Measurements from ENCODE around the gene GPER1. TPM values are rescaled to one million over a fixed set of nuclear protein-coding genes. Genes with fewer than 3 reads are reported as not detected.
A peak's percentile ranks its signal among the peaks of the same experiment; 100 is the strongest.
"Not testable (repeated sequence)": the region's sequence is repeated elsewhere in the genome, so short reads cannot be mapped to it uniquely, and the experiment has no call there.

Gene GPER1
- total RNA-seq, 1 donor from 2014 or later: 1.6 TPM

DNA sequence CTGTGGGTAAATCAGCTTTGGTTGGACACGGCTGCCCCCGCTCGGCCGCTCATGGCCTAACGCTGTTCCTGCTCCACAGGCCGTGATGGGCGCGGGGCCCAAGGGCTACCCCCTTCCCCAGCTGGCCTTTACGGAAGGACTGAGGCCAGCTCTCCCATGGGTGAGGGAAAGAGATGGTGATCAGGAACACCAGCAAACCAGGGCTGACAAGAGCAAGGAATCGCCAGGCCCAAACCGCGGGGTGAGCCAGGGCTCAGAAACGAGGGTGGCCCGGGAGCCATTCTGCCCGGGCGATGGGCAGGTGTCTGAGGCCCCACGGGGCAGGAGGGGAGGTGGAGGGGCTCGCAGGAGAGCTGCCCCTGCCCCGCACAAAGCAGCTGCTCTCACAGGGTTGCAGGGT lies 26.6 kb downstream of the GPER1 start:
- FAIRE-seq: no peak

DNA sequence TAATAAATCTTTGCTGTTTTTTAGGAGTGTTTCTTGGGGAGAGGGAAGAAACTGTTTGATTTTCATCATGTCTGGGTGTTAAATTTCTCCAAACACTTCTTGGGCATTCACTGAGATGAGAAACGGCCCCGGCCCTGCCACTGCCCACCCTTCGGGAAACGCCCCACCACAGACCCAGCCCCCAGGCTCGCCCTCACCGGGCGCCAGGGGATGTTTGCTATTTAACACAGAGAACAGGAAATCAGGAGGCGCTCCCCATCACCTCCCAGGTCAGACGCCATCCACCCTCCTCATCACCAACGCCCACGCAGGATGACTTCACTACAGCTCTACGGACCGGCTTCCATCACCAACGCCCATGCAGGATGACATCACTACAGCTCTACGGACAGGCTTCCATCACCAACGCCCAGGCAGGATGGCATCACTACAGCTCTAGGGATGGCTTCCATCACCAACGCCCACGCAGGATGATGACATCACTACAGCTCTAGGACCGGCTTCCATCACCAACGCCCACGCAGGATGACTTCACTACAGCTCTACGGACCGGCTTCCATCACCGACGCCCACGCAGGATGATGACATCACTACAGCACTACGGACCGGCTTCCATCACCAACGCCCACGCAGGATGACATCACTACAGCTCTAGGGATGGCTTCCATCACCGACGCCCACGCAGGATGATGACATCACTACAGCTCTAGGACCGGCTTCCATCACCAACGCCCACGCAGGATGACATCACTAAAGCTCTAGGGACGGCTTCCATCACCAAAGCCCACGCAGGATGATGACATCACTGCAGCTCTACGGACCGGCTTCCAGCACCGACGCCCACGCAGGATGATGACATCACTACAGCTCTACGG lies 27.5 kb downstream of the GPER1 start:
- DNase-seq (ENCODE audit: low spot score in 2 of 2); FAIRE-seq: not testable (repeated sequence)

More for the DNA sequence above, 26.6 kb downstream of the GPER1 start:
- DNase-seq (ENCODE audit: low spot score in 2 of 2): no peak

DNA sequence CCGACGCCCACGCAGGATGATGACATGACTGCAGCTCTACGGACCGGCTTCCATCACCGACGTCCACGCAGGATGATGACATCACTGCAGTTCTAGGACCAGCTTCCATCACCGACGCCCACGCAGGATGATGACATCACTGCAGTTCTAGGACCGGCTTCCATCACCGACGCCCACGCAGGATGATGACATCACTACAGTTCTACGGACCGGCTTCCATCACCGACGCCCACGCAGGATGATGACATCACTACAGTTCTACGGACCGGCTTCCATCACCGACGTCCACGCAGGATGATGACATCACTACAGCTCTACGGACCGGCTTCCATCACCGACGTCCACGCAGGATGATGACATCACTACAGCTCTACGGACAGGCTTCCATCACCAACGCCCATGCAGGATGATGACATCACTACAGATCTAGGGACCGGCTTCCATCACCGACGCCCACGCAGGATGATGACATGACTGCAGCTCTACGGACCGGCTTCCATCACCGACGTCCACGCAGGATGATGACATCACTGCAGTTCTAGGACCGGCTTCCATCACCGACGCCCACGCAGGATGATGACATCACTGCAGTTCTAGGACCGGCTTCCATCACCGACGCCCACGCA lies 28.6 kb downstream of the GPER1 start:
- DNase-seq (ENCODE audit: low spot score in 2 of 2); FAIRE-seq: not testable (repeated sequence)

DNA sequence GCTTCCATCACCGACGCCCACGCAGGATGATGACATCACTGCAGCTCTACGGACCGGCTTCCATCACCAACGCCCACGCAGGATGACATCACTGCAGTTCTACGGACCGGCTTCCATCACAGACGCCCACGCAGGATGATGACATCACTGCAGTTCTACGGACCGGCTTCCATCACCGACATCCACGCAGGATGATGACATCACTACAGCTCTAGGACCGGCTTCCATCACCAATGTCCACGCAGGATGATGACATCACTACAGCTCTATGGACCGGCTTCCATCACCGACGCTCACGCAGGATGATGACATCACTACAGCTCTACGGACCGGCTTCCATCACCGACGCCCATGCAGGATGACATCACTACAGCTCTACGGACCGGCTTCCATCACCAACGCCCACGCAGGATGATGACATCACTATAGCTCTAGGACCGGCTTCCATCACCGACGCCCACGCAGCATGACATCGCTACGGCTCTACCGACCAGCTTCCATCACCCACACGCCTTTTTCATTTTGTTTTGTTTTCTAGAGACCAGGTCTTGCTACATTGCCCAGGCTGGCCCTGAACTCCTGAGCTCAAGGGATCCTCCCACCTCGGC lies 29.5 kb downstream of the GPER1 start:
- DNase-seq (ENCODE audit: low spot score in 2 of 2) (no peak), FAIRE-seq (no peak)

DNA sequence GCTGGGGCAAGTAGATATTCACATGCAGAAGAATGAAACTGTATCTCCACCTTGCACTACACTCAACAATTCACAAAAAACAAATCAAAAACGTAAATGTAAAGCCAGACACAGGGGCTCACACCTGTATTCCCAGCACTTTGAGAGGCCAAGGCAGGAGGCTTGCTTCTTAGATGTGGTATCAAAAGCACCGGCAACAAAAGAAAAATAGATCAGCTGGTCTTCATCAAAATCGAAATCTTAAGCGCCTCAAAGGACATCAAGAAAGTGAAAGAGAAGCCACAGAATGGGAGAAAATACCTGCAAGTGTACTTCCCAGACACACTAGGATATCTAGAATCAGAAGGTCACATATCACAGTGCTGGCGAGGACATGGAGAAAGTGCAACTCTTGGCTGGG lies 31.3 kb downstream of the GPER1 start:
- FAIRE-seq: no peak
- no peak for DNase-seq (ENCODE audit: low spot score in 2 of 2)

DNA sequence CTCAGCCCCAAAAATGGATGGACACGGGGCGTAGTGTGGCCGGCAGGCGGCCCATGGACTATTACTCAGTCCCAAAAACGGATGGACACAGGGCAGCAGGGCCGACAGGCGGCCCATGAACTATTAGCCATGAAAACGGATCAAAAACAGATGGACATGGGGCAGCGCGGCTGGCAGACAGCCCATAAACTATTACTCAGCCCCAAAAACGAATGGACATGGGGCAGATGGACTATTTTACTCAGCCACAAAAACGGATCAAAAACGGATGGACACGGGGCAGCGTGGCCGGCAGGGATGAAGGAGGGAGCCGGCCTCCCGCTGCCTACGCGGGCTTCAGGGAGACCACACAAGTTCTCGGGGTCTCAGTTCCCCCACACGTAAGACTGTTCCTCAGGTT lies 32.9 kb downstream of the GPER1 start:
- FAIRE-seq (no peak), DNase-seq (ENCODE audit: low spot score in 2 of 2) (no peak)

DNA sequence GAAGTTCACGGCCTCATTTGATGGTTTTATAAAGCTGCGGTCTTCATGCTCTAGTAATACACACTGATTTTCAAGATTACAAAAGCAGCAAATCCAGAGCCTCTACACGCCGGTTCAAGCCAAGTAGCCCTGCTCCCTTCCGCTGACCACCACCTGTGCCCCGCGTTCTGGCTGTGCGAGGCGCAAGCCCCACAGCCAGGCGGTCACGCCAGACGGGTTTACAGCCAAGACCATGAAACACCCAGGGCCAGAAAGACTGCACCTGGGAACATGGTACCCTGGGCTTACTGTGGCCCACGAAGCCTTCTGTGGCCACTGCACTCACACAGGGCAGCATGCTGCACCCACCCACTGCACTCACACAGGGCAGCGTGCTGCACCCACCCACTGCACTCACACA lies 33.6 kb downstream of the GPER1 start:
- DNase-seq (ENCODE audit: low spot score in 2 of 2) (no peak), FAIRE-seq (no peak)

DNA sequence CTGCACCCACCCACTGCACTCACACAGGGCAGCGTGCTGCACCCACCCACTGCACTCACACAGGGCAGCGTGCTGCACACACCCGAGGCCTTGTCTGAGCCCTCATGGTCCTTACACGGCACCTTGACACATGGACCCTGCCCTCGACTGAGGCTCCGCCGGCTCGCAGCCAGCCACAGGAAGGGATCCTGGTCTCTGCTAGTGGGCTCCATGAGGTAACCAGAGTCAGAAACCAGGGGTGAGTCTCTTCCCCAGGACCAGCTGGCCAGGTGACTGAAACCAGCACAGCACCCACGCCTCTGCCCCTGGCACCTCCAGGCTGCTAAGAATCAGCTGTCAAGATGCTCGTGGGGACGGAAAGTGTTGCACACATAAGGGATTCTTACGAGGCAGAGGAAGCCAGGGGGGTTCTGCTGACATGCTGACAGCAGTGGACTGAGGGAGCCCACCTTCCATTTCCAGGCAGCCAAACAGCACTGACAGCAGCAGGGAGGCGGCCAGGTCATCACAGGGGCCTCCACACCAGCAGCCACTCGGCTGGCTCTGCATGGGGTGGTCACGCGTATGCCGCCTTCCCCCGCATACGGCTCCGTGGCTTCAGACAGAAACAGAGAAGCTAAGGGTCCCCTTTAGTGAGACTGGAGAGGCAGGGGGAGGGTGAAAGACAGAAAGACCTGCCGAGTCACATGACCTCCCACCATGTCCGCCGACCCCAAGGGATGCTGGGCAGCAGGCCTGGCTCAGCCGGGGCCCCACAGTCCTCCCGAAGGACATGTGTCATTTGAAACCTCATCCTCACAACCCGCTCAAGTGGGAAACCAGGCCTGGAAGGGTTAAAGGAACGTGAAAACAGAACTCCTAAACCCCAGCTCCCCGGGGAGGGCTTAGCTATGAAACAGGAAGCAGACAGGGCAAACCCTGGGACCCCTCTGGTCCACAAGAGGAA lies 34.2 kb downstream of the GPER1 start:
- FAIRE-seq (no peak), DNase-seq (ENCODE audit: low spot score in 2 of 2) (no peak)

DNA sequence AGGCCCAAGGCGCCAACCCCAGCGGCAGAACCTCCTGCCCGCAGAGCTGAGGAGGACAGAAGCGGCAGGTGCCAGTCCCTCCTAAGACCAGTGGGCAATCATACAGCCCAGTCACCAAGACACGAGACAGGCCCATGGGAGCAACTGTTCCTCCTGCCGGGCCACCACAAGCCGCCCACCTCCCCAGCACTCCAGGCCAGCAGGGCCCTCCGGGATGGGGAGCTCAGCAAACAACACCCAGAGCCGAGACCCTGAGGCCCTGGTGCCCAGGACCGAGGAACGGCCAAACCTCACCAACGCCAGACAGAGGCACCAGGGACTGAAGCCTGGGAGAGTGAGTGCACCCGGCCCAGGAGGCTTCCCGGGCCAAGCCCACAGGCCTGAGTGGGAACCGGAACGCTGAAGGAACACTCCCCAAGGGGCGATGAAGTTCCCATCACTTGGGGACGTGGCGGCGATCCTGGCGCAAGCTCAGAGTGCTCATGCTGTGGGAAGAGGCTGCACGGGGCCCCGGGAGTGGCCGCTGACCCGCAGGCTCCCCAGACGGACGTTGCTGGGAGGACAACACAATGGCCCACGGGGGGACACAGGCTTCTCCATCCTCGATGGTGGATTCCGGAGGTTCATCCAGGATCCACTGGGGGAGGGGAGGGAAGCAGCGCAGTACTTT lies 35.1 kb downstream of the GPER1 start:
- no peak for DNase-seq (ENCODE audit: low spot score in 2 of 2)
- no peak for FAIRE-seq

DNA sequence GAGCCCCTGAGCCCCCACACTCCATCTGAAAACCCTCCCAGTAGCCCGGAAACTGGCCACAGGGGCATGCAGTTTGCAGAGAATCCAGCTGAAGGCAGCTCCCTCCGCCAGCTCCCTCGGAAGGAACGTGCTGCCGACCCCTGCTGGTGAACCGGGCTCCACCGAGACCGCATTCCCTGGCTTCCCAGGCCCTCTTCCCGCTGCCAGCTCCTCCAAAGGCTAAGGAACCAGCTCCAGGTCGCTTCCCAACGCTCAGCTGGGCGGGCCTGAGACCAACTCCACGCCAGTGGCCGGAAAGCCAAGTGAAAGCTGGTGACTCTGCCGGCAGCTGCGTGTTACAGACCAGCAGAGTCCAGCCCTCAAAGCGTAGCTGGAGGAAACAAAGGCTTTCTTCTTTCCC lies 35.8 kb downstream of the GPER1 start:
- DNase-seq (ENCODE audit: low spot score in 2 of 2): peak; percentile 69 to 75
- no peak for FAIRE-seq

DNA sequence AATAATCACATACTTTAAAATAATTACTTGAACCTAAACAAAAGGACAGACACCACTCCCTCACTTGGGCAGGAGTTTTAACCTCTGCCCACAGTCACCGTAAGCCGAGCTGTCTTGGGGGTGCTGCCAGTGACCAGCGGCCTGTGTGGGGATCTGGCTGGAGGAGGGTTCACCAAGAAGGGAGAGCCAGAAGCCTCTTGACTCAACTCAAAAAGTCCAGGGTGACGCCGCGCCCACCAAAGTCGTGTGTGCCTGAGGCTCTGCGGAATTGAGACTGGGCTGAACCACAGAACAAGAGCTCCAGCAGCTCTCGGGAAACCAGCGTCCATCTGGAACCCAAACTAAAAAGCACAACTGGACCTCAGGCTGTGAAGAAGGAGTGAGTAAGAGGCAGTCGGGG lies 36.3 kb downstream of the GPER1 start:
- no peak for DNase-seq (ENCODE audit: low spot score in 2 of 2)
- no peak for FAIRE-seq

DNA sequence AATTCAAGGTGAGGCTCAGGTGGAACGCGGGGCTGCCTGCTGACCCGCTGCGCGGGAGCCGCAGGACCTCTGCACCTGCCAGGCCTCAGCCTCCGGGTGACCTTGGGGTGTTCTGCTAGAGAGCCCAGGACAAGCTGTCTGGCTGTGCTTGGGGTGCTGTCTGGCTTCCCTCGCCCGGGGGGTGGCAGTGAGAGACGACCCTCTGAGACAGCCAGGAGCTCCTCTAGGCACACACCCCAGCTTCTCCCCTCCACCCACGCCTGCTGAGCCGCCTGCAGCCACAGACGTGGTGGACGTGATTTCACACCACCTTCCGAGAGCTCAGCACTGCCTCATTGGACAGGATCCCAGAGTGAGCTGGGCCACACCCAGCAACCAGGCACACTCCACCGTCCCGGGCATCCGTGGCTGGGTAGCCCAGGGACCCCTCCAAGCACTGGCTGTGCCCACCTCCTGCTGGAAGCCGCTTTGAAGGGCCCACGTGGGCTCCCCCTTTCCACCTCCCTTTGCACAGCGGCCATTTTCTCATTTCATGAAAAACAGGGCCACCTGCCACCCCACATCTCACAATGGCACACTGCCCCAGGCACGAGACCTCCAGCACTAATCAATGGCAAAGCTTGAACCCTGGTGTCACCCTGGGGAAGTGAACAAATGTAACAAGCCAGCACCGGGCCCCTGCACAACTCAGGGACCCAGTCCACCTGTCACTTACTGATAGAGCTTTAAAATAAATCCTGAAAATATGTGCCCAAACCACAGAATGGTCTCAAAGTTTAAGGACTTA lies 37.1 kb downstream of the GPER1 start:
- no peak for FAIRE-seq

DNA sequence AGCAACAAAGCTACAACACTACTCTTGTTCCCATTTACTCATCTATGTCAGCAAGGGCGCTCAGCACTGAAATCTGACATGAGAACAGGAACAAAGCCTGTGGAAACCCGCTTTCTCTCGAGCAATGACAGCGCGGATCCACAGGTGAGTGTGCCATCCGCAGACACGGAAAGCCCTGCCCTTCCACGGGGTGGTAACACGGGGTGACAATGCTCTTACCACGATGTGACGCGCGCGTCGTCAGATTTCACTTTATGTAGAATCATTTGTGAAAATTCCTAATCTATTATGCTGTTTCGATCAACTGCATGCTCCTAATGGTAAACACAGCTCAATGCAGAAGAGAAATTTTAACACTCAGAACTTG lies 37.7 kb downstream of the GPER1 start:
- no peak for DNase-seq (ENCODE audit: low spot score in 2 of 2)
- FAIRE-seq: no peak

More for the DNA sequence above, 37.1 kb downstream of the GPER1 start:
- no peak for DNase-seq (ENCODE audit: low spot score in 2 of 2)

DNA sequence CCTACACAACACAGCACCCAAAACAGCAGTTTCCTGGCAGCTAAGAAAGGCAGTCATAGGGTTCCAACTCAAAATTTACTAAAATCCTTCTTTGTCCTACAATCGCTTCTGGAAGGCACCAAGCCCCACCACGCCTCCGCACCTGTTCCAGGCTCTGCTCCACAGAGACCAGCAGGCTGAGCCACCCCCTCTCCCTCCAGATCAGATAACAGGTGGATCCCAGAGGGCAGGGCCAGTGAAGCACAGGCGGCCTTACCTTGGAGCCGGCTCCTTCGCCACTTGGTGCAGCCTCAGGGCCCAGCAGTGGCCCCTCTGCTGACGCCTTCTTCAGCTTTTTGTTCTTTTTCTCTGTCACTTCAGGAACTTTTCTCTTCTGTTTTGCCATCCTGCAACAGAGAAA lies 39.1 kb downstream of the GPER1 start:
- DNase-seq (ENCODE audit: low spot score in 2 of 2) (no peak), FAIRE-seq (no peak)

DNA sequence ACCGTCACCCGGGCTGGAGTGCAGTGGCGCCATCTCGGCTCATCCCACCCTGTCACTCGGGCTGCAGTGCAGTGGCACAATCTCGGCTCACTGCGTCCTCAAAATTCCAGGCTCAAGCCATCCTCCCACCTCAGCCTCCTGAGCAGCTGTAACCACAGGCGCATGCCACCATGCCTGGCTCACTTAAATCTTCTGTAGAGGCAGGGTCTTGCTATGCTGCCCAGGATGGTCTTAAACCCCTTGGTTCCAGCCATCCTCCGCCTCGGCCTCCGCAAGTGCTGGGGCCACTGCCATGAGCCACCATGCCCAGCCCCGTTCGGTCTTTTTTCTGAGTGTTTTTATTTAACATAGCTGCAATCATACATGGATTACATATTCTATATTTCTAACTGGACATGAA lies 41.5 kb downstream of the GPER1 start:
- no peak for DNase-seq (ENCODE audit: low spot score in 2 of 2)
- no peak for FAIRE-seq

DNA sequence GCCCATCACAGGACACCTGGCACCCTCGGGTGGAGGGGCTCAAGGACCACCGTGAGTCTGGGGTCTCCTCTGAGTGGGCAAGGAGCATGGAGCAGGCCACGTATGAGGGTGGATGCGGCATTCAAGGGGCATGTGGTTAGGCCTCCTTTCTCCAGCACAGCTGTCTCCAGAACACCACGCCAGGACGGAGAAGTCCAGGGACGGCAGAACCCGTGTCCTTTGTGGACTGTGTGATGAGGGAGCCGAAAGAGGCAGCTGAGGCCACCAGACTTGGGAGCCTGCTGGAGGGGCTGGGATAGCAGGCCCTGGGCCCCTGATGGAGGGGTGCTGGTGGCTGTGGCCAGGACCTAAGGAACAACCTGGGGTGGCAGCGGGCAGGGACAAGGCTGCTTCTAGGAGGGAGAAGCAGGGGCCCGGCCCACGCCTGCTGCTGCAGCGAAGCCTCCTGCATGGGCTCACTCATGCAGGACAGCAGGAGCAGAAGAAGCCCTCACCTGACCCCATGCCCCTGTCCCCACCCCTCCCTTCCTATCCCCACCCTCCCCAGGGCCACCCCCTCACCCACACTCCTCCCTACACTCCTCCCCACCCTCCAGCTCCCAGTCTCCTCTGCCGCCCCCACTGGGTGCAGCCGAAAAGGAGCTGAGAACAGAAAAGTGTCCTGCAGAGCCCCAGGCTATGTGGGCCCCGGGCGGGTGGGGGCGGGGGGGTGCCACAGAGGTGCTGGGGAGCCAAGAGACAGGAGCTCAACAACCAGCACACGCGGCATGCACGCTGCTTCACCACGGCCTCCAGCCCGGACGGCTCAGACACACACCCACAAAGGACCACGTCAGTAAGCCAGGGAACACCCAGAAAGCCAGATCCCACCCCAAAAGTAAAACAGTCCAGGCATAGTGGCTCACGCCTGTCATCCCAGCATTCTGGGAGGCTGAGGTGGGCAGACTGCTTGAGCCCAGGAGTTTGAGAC lies 42.4 kb downstream of the GPER1 start:
- no peak for DNase-seq (ENCODE audit: low spot score in 2 of 2)
- FAIRE-seq: no peak

DNA sequence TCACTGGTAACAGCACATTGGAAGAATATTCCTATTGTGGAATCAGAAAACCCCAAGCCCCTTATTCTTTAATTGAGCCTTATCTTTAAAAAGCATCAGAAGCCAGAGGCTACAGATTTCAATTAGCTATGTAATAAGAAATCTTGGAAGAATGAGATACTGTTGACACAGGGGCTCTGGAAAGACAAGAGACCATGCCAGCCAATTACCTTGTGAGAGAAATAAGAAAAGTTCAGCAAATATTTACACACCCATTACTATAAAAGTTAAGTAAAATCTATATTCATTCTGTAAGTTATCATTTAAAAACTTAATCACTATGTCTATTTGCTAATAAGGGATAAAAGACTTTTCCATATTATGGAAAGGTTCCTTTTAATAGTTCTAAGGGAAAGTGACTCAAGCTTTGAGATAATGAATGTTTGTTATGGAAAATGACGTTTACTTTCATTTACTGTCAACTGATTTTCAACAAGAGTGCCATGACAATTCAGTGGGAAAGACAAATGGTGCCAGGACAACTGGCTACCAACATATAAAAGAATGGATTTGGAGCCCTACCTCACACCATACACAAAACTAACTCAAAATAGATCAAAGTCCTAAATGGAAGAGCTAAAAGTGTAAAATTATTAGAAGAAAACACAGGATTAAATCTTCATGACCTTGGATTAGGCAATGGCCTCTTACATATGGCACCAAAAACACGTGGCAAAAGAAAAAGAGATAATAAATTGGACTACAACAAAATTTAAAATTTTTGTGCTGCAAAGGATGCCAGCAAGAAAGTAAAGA lies 43.8 kb downstream of the GPER1 start:
- DNase-seq (ENCODE audit: low spot score in 2 of 2) (no peak), FAIRE-seq (no peak)

Measured in frontal cortex (tissue), 4 donors.